ENCODE measurements around the gene PRR15L.

DNA sequence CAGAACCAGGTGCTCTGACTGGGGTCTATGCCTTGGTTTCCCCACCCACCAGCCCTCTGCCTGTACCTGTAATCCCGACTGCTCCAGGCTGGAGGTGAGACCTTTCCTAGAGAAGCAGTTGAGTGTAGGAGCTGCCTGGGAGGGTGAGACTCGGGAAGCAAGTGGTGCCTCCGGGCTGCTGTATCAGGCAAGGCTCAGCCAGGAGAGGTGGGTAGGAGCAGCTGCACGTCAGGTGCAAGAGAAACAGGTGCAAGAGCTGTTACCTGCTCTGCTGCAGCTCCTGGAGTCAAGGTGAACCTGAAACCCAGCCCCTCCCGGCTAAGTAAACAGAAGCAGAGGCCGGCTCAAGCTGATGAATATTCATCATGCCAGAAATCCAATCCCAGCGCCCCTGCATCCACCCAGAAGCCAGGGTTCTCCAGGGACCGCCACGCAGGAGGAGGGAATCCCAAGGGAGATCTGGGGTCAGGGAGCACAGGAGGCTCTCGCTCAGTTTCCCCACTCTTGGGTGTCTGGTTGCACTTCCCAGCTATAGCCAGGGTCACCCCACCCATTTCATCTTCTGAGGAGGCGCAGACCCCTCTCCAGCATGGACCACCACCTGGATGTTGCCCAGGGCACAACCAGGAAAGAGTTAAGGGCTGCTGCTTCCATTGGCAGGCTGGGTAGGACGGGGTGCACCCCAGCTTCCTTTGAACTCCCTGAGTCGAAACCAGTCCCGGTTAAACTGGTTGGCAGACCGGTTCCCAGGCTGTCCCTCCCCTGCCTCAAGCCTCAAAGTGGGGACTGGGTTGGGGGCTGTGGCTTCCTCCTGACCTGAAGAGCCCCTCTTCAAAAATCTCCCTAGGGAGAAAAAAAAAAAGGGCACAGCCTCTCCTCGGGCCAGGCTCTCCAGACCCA lies at the start of gene PRR15L:
- no peak for TF ChIP-seq CTCF (conservative IDR thresholded peaks at IDR 0.05 in 1 of 2, IDR thresholded peaks at IDR 0.05 in 1 of 2; ENCODE audit: low read depth in 1 of 2, low read length in 2 of 2)
- TF ChIP-seq EZH2 (IDR thresholded peaks at IDR 0.05; ENCODE audit: low read length, missing control alignments) = no peak
